ENCODE results near the gene LRRC7.
A peak's percentile ranks its signal among the peaks of the same experiment; 100 is the strongest.

Gene LRRC7

DNA sequence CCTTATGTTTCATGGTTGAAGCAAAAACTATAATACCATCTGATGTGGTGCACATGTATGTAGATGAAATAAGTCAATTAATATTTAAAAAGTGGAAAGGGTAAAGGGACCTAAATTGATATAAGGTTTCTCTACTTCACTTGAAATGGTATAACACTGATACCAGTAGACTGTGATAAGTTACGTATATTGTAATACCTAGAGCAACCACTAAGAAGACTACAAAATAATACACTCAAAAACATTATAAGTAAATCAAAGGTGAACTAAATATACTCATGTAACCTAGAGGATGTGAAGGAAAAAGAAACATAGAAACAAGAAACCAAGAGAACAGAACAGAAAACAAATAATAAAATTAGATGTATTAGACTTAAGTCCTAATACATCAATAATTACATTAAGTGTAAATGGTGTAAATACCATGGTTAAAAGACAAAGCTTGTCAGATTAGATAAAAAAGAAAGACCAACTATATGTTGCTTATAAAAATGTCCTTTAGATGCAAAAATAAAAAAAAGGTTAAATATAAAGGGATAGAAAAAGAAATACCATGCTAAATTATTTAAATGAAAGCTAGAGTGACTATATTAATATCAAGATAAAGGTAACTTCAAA, 118.8 kb downstream of the LRRC7 start:
- DNase-seq (ENCODE audit: low read depth) = no peak
- TF ChIP-seq, protein P1, sequence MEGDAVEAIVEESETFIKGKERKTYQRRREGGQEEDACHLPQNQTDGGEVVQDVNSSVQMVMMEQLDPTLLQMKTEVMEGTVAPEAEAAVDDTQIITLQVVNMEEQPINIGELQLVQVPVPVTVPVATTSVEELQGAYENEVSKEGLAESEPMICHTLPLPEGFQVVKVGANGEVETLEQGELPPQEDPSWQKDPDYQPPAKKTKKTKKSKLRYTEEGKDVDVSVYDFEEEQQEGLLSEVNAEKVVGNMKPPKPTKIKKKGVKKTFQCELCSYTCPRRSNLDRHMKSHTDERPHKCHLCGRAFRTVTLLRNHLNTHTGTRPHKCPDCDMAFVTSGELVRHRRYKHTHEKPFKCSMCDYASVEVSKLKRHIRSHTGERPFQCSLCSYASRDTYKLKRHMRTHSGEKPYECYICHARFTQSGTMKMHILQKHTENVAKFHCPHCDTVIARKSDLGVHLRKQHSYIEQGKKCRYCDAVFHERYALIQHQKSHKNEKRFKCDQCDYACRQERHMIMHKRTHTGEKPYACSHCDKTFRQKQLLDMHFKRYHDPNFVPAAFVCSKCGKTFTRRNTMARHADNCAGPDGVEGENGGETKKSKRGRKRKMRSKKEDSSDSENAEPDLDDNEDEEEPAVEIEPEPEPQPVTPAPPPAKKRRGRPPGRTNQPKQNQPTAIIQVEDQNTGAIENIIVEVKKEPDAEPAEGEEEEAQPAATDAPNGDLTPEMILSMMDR (IDR thresholded peaks at IDR 0.05; ENCODE audit: control insufficient read depth, extremely low read depth, insufficient read depth) = no peak

DNA sequence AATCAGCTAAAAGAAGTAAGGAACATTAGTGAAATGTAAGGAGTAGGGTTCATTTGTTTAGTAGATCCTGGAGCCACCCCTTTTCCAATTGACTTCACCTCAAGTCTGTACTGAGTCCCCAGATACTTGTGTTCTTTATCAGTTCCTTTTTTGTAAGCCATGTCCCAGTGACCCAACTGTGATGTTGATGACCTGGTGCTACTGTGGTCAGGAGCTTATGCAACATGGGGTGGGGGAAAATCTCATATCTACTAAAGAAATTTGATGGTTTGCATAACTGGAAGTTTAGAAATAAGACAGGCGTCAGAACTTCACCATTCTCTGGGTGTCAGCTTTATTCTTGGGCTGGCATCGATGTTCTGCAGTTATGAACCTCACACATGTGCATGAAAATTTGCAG, 120.5 kb downstream of the LRRC7 start:
- H3K4me3 ChIP-seq (ENCODE audit: low read depth, low read length) = no peak overlapping the region
- TF ChIP-seq, protein P1 (IDR thresholded peaks at IDR 0.05; ENCODE audit: control insufficient read depth, extremely low read depth, insufficient read depth) = no peak
- DNase-seq (ENCODE audit: low read depth) = no peak

More for the DNA sequence above, 118.8 kb downstream of the LRRC7 start:
- no peak overlapping the region for H3K4me3 ChIP-seq (ENCODE audit: low read depth, low read length)

DNA sequence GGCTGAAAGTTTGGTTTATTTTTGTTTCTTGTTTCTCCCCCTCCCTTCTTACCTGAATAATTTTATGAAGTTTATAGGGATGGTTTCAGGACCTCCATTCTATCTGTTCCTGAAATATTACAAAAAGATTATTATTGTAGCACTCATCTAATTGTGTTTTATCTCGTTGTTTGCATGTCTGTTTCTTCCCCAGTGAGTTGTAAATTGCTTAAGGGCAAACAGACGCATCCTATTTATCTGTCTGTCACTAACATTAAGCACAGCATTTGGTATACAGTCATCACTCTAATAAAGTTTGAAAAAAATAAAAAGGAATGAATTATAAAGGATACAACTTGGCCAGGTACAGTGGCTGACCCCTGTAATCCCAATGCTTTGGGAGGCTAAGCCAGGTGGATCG, 123.5 kb downstream of the LRRC7 start:
- DNase-seq (ENCODE audit: low read depth) = no peak
- no peak overlapping the region for H3K4me3 ChIP-seq (ENCODE audit: low read depth, low read length)
- TF ChIP-seq, protein P1 (IDR thresholded peaks at IDR 0.05; ENCODE audit: control insufficient read depth, extremely low read depth, insufficient read depth) = no peak

DNA sequence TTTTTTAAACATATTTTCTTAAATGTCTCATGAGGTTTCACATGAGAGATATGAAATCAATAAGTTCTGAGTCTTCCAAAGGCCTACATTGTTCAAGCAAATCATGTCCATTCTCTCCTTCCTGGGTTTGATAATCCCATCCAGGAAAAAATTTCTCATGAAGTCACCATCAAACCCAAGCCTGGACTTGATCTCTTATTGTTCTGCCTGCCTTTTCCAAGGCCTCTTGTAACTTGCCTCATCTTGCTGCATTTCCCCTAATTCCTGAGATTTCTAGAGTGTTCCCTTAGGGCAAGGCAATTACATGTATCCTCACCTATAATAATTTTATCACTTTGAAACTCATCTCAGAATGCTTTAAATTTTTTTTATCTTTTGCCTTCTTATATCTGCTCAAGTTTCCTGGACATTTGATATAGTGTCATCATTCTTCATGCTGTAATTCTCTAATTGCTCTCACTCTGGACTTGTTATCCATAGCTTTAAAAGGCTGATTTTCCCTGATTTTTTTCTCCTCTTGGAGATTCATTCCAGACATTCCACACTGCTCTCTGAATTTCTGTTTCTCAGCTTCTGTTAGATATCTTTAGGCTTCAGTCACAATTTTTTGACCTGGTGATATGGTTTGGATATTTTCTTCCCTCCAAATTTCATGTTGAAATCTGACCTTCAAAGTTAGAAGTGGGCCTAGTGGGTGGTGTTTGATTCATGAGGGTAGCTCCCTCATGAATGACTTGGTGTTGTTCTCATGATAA, 126.4 kb downstream of the LRRC7 start:
- no peak overlapping the region for H3K4me3 ChIP-seq (ENCODE audit: low read depth, low read length)
- no peak for DNase-seq (ENCODE audit: low read depth)
- TF ChIP-seq, protein P1 (IDR thresholded peaks at IDR 0.05; ENCODE audit: control insufficient read depth, extremely low read depth, insufficient read depth) = no peak

DNA sequence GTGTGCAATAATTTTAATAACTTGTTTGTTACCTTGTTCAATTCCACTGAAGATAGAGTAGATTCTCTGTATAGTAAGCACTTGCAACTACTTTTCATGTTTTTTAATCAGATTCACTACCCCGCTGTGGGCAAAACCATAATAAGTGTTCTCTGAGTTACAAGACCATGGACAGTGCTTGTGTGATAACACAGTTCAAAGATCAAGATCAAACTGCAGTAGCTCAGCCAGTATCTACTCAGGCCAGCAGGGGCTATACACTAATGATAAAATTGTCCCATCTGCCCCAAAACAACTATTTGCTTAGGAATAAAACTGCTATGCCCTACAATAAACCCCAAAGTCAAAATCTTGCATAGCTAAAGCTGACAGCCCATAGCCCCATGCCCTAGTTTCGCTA, 129.6 kb downstream of the LRRC7 start:
- TF ChIP-seq, protein P1 (IDR thresholded peaks at IDR 0.05; ENCODE audit: control insufficient read depth, extremely low read depth, insufficient read depth) = no peak
- no peak for DNase-seq (ENCODE audit: low read depth)
- H3K4me3 ChIP-seq (ENCODE audit: low read depth, low read length) = no peak overlapping the region

DNA sequence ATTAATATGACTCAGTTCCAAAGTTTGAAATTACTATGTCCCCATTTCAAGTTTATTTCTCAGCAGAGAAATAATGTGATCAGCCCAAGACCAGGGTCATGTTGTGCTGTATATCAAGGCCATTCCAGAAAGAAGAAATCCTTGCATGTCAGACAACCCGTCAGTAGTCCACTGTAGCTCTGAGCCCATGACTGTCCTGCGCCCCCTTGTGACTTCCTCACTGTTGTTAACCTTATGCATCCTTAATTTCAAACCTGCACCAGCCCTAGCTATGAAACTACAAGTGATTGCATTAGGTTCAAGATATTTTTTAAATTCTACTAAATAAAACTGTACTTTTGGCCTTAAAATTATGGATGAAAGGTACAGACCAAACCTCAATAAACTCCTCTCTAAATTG, 133.0 kb downstream of the LRRC7 start:
- no peak overlapping the region for H3K4me3 ChIP-seq (ENCODE audit: low read depth, low read length)
- DNase-seq (ENCODE audit: low read depth) = peak; percentile 8
- TF ChIP-seq, protein P1 (IDR thresholded peaks at IDR 0.05; ENCODE audit: control insufficient read depth, extremely low read depth, insufficient read depth) = peak; percentile 47
